GM21390 (cell line): ENCODE measurements around the gene SMG6.

Experiments used
- ATAC-seq: cut with Tn5 transposase; IDR thresholded peaks from one replicate; pipeline ENCODE4 v1.9.1; 2021; ENCODE audit not compliant: unreplicated experiment

The SMG6 gene

GRCh38 chr17:2053380-2054261 lies 250.0 kb downstream of the SMG6 start:
- no peak for ATAC-seq

- no peak for ATAC-seq
These were observed 251.5 kb downstream of the SMG6 start for GRCh38 chr17:2051933-2052559.

GRCh38 chr17:2051061-2051932 lies 252.3 kb downstream of the SMG6 start:
- ATAC-seq: no peak

- no peak for ATAC-seq
These were observed 253.1 kb downstream of the SMG6 start for GRCh38 chr17:2050300-2051060.

- ATAC-seq: peak; percentile 41
These were observed 254.0 kb downstream of the SMG6 start for GRCh38 chr17:2049333-2050299.

- ATAC-seq: no peak
These were observed 254.8 kb downstream of the SMG6 start for GRCh38 chr17:2048805-2049204.

GRCh38 chr17:2047590-2047989 lies 256.0 kb downstream of the SMG6 start:
- ATAC-seq: no peak

GRCh38 chr17:2044263-2044894 lies 259.2 kb downstream of the SMG6 start:
- ATAC-seq: no peak

- ATAC-seq: no peak
These were observed 259.8 kb downstream of the SMG6 start for GRCh38 chr17:2043785-2044184.

- no peak for ATAC-seq
These were observed 260.7 kb downstream of the SMG6 start for GRCh38 chr17:2042933-2043332.

- ATAC-seq: no peak
These were observed 261.2 kb downstream of the SMG6 start for GRCh38 chr17:2042390-2042847.

GRCh38 chr17:2041561-2042389 lies 261.8 kb downstream of the SMG6 start, which contains the start of gene OVCA2:
Gene OVCA2, plus strand, starts transcription at chr17:2042022. Its CDS starts 26 bp downstream, at chr17:2042048.
- ATAC-seq: peak; percentile 90

- ATAC-seq: no peak
These were observed 262.5 kb downstream of the SMG6 start for GRCh38 chr17:2040942-2041560.

GRCh38 chr17:2040219-2040827 lies 263.3 kb downstream of the SMG6 start:
- no peak for ATAC-seq

GRCh38 chr17:2037155-2037554 lies 266.4 kb downstream of the SMG6 start:
- ATAC-seq: no peak

- no peak for ATAC-seq
These were observed 267.8 kb downstream of the SMG6 start for GRCh38 chr17:2035541-2036488.
